Mucosa of rectum (tissue), 2 donors: ENCODE results near the gene CNRIP1.

Source experiments
- H3K27ac ChIP-seq, 2 donors: one replicate each; pipeline ENCODE4 v1.7.0; 2013; ENCODE audit warnings: inconsistent platforms in 2 of 2, low read depth in 2 of 2, low read length in 2 of 2
- H3K27me3 ChIP-seq, 2 donors: one replicate each; pipeline ENCODE4 v1.7.0; 2013; ENCODE audit warnings: low read length in 2 of 2; ENCODE audit not compliant: control insufficient read depth in 2 of 2, insufficient read depth in 2 of 2
- H3K36me3 ChIP-seq, 2 donors: one replicate each; pipeline ENCODE4 v1.7.0; 2013; ENCODE audit warnings: low read length in 2 of 2; ENCODE audit not compliant: control insufficient read depth in 2 of 2, insufficient read depth in 2 of 2
- H3K4me1 ChIP-seq, 2 donors: one replicate each; pipeline ENCODE4 v1.7.0; 2013; ENCODE audit warnings: low read length in 2 of 2, mild to moderate bottlenecking in 1 of 2; ENCODE audit not compliant: control insufficient read depth in 2 of 2, insufficient read depth in 2 of 2
- H3K4me3 ChIP-seq, 2 donors: one replicate each; pipeline ENCODE4 v1.7.0; 2013; ENCODE audit warnings: low read length in 2 of 2
- H3K9ac ChIP-seq, 2 donors: one replicate each; pipeline ENCODE4 v1.7.0; 2013; ENCODE audit warnings: low read length in 2 of 2, low read depth in 1 of 2, mild to moderate bottlenecking in 1 of 2
- H3K9me3 ChIP-seq, 2 donors: one replicate each; pipeline ENCODE4 v1.7.0; 2013; ENCODE audit warnings: low read length in 2 of 2; ENCODE audit not compliant: control insufficient read depth in 2 of 2
- donor health status: healthy.
- donor health status: Normal muscosa, but diverticular disease.

Gene CNRIP1

DNA sequence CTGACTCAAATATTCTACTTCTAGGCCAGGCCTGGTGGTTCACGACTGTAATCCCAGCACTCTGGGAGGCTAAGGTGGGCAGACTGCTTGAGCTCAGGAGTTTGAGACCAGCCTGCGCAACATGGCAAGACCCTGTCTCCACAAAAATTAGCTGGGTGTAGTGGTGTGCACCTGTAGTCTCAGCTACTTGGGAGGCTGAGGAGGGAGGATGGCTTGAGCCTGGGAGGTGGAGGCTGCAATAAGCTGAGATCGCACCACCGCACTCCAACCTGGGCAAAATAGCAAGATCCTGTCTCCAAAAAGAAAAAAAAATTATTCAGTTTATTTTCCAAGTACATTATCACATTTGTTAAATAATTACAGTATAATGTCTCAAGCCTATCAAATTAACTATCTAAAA is 74.7 kb downstream of the CNRIP1 start:
- Histone ChIP-seq H3K4me1 (peaks cover 23 to 30% of the 10 kb centered on the region in 2 donors), H3K9me3 (no peaks in the 10 kb centered on the region), H3K27me3 (no peaks in the 10 kb centered on the region), H3K9ac (no peak overlapping the region), H3K4me3 (no peak overlapping the region), H3K27ac (no peak overlapping the region), H3K36me3 (no peaks in the 10 kb centered on the region)

DNA sequence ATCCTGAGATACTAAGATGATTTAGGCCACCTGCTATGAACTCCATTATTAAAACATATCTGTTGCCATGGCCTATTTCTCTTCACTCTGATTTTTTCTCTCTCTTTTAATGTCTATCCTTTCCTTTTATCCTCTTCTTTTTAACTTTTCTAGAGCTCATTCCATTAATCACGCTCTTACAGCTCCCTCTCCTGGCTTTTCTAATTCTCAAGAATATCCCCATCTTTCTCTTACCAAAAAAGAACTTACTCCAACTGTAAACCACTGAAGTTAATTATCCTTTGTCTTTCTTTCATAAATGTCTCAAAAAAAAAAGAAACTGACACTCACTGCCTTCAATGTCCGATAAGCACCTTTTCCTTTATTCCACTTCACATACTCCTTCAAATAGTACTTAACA is 75.3 kb downstream of the CNRIP1 start:
- H3K4me1 ChIP-seq = peaks cover 17 to 24% of the 10 kb centered on the region in 2 donors
- no peak overlapping the region for H3K9ac ChIP-seq
- H3K9me3 ChIP-seq = no peaks in the 10 kb centered on the region
- H3K27me3 ChIP-seq = no peaks in the 10 kb centered on the region
- no peaks in the 10 kb centered on the region for H3K36me3 ChIP-seq
- H3K4me3 ChIP-seq = no peak overlapping the region
- no peak overlapping the region for H3K27ac ChIP-seq
